Liver (tissue), 3 donors: ENCODE data around the gene ACOT13.

Source experiments
- CTCF ChIP-seq: fragments of 150-350 bp; IDR thresholded peaks from 2 replicates; pipeline ENCODE4 v1.5.1; 2017; ENCODE audit warnings: improper control_type of control experiment, low read depth, low read length; ENCODE audit not compliant: missing input control
- NR2F2 ChIP-seq: IDR thresholded peaks from 2 replicates; pipeline ENCODE4 v1.6.1; 2016; ENCODE audit warnings: antibody characterized with exemption
- donor health status: healthy.
- donor health status: healthy.

DNA sequence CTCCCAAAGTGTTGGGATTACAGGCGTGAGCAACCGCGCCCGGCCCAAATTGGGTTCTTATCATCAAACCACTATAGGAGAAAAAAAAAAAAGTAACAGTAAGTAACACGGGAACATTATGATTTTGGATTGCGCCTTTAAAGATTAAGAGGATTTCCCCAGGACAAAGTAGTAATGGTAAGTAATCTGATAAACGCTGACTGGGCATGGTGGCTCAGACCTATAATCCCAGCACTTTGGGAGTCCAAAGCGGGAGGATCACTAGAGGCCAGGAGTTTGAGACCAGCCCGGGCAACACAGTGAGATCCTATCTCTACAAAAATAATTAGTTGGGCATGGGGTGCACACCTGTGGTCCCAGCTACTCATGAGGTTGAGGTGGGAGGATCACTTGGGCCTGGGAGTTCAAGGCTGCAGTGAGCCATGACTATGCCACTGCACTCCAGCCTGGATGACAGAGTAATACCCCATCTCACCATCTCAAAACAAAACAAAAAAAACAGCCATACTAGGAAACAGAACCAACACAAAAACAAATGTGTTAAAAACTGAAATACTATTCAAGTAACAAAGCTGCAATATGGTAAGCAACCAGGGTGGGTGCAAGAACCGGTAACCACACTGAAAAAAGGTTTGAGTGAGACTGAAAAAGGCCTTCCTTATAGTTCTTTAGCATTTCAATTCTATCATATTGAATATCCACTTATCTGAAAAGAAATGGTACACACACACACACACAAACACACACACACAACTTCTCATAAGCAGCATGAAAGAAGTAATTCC, 43.8 kb downstream of the ACOT13 start:
- TF ChIP-seq CTCF: no peak
- no peak for TF ChIP-seq NR2F2
